Lung (tissue), 12 donors: Measurements from ENCODE around the gene TTLL12. TPM values are rescaled to one million over a fixed set of nuclear protein-coding genes. Genes with fewer than 3 reads are reported as not detected.

ENCODE experiments used
- ATAC-seq: fragments of 200-7000 bp; cut with Tn5 transposase; one replicate; pipeline ENCODE4 v1.9.1; 2020; ENCODE audit warnings: moderate number of reproducible peaks; ENCODE audit not compliant: insufficient read depth, low FRiP score
- DNase-seq, 3 donors: peaks; one replicate each; pipeline ENCODE4 v3.0.0-alpha.2; 2013 to 2017
- H3K27ac ChIP-seq, 2 donors: one replicate each; pipeline ENCODE4 v1.5.1; 2013; ENCODE audit warnings: mild to moderate bottlenecking in 2 of 2, moderate library complexity in 2 of 2, control low read depth in 1 of 2, inconsistent platforms in 1 of 2, low read depth in 1 of 2, low read length in 1 of 2
- H3K27me3 ChIP-seq, 3 donors: one replicate each; pipeline ENCODE4 v1.5.1; 2013; ENCODE audit warnings: low read length in 2 of 3; ENCODE audit not compliant: control insufficient read depth in 3 of 3, insufficient read depth in 3 of 3
- H3K36me3 ChIP-seq, 4 donors: one replicate each; pipeline ENCODE4 v1.5.1; 2013; ENCODE audit warnings: low read length in 4 of 4, mild to moderate bottlenecking in 1 of 4, moderate library complexity in 1 of 4; ENCODE audit not compliant: control insufficient read depth in 4 of 4, insufficient read depth in 4 of 4
- H3K4me1 ChIP-seq, 5 donors: one replicate each; pipeline ENCODE4 v1.5.1; 2013; ENCODE audit warnings: low read length in 5 of 5, mild to moderate bottlenecking in 2 of 5, moderate library complexity in 1 of 5; ENCODE audit not compliant: control insufficient read depth in 5 of 5, insufficient read depth in 5 of 5
- H3K4me3 ChIP-seq: one replicate; pipeline ENCODE4 v1.5.1; 2013; ENCODE audit warnings: mild to moderate bottlenecking, control low read depth, moderate library complexity
- H3K9ac ChIP-seq, 2 donors: one replicate each; pipeline ENCODE4 v1.5.1; 2013; ENCODE audit warnings: low read length in 2 of 2, control low read depth in 1 of 2; ENCODE audit not compliant: insufficient read depth in 1 of 2
- H3K9me3 ChIP-seq, 4 donors: one replicate each; pipeline ENCODE4 v1.5.1; 2013; ENCODE audit warnings: low read length in 3 of 4, mild to moderate bottlenecking in 1 of 4, moderate library complexity in 1 of 4; ENCODE audit not compliant: control insufficient read depth in 4 of 4, insufficient read depth in 3 of 4
- CTCF ChIP-seq: IDR thresholded peaks from 2 replicates; pipeline ENCODE4 v1.5.1; 2012; ENCODE audit warnings: mild to moderate bottlenecking; ENCODE audit errors: control extremely low read depth, extremely low read depth
- WGBS, 2 donors: extraction: QIAGEN DNeasy Blood & Tissue Kit; methylation state at CpG; one replicate each; pipeline ENCODE4 v1.1.7; 2013; 5-methylcytosine and 5-hydroxymethylcytosine counted together
- polyA plus RNA-seq, 2 donors: library from polyadenylated mRNA; stranded (reverse); fragments of 200-250 nt; gene quantifications; one replicate each; pipeline ENCODE4 v1.2.1, GENCODE V29; 2013
- total RNA-seq, 2 donors: library from RNA; depleted of rRNA in 1 of 2; stranded (reverse); fragments of >200 nt in 1 of 2; gene quantifications; one replicate each; pipeline ENCODE4 v1.2.1, GENCODE V29; 2014 to 2021
- donor health status: control.
- donor health status: control.
- donor health status: Bipolar disorder and iron deficiency.
- donor health status: healthy.
- donor health status: DM: yes; HTN: yes; CAD: no.

Gene TTLL12
- total and polyA plus RNA-seq, 4 donors: 15.8 to 35.5 (median 25.3) TPM

GRCh38 chr22:43162412-43163150 lies 24.4 kb downstream of the TTLL12 start:
- no peak overlapping the region for H3K4me3 ChIP-seq
- no peak overlapping the region for H3K27ac ChIP-seq
- H3K27me3 ChIP-seq: no peaks in the 10 kb centered on the region
- no peak for TF ChIP-seq CTCF
- H3K4me1 ChIP-seq: peaks cover 0 to 13% (median 7%) of the 10 kb centered on the region in 5 donors
- H3K36me3 ChIP-seq: peaks cover 0 to 34% (median 3%) of the 10 kb centered on the region in 4 donors
- WGBS, 2 donors: 95 to 96% methylated on average over 24 of the region's 24 CpGs
- no peak overlapping the region for H3K9ac ChIP-seq
- no peak for DNase-seq
- ATAC-seq: no peak
- H3K9me3 ChIP-seq: no peaks in the 10 kb centered on the region

- TF ChIP-seq CTCF: no peak
- Histone ChIP-seq H3K27ac (no peak overlapping the region), H3K9ac (no peak overlapping the region), H3K27me3 (no peaks in the 10 kb centered on the region), H3K9me3 (no peaks in the 10 kb centered on the region), H3K36me3 (peaks cover 0 to 31% (median 3%) of the 10 kb centered on the region in 4 donors), H3K4me1 (peaks cover 0 to 13% (median 7%) of the 10 kb centered on the region in 5 donors), H3K4me3 (no peak overlapping the region)
- DNase-seq (no peak), ATAC-seq (no peak)
- WGBS, 2 donors: 96 to 97% methylated on average over 8 of the region's 8 CpGs
Measured at GRCh38 chr22:43160497-43161126, 26.3 kb downstream of the TTLL12 start.

GRCh38 chr22:43159484-43160178 lies 27.3 kb downstream of the TTLL12 start:
- Histone ChIP-seq H3K4me1 (peaks cover 0 to 15% (median 6%) of the 10 kb centered on the region in 5 donors), H3K36me3 (peaks cover 0 to 34% (median 3%) of the 10 kb centered on the region in 4 donors), H3K27me3 (no peaks in the 10 kb centered on the region), H3K27ac (no peak overlapping the region), H3K9ac (no peak overlapping the region), H3K4me3 (no peak overlapping the region), H3K9me3 (no peaks in the 10 kb centered on the region)
- no peak for DNase-seq
- ATAC-seq: no peak
- TF ChIP-seq CTCF: no peak
- 60 to 61% methylated on average over 16 to 18 of the region's 18 CpGs for WGBS, 2 donors
